Measurements from ENCODE around the gene SLC6A13.

SLC6A13 gene

DNA sequence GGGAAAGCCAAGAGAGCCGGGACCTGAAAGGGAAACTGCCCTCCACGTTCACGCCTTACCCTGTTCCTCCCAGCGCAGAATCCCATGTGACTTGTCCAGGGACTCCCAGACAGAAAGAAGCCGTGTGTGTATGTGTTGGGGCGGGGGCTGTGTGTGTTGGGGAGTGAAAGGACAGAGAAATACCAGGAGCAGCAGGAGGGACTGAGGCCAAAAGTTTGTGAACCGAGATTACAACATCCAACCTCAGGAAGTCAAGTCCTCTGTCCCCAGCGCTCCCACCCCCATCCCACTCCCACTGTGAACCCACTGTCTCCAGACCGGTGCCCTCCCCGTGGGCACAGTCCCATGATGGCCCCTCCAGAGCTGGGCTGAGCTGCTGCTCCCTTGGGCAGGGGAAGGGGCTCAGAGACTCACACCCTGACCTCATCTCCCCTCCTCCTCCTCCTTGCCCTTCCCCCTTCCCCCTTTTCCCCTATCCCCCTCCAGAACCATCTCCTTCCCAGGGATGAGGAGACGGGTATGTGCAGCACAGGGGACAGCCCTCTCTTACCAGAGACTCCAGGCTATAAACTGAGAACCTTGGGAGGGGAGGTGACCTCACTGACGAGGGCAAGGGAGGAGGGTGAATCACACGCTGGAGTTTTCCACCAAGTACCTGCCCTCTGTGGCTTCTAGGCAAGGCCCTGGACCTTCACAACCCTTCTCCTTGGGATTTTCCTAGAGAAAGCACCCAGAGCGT lies 48.5 kb downstream of the SLC6A13 start, which contains the start of gene SLC6A12:
SLC6A12 (minus strand) TSS at position 155 of the 739 bp plus-strand sequence. CDS start 4,171 bp downstream, outside the sequence.
- Histone ChIP-seq H3K9me3 (ENCODE audit: low read length) (no peaks in the 10 kb centered on the region), H3K36me3 (ENCODE audit: insufficient read depth, low read length) (no peaks in the 10 kb centered on the region), H3K4me1 (ENCODE audit: insufficient read depth, low read length) (peaks cover 3% of the 10 kb centered on the region), H3K4me3 (ENCODE audit: low read length) (no peak within 1 kb of the TSS), H2AFZ (ENCODE audit: low read depth, low read length) (no peak within 1 kb of the TSS), H3K27me3 (ENCODE audit: insufficient read depth, low read length) (peaks cover 15% of the 10 kb centered on the region)

GRCh38 chr12:213527-213932 lies 49.1 kb downstream of the SLC6A13 start:
- Histone ChIP-seq H2AFZ (ENCODE audit: low read depth, low read length) (no peak overlapping the region), H3K4me3 (ENCODE audit: low read length) (no peak overlapping the region), H3K27me3 (ENCODE audit: insufficient read depth, low read length) (peaks cover 15% of the 10 kb centered on the region), H3K36me3 (ENCODE audit: insufficient read depth, low read length) (no peaks in the 10 kb centered on the region), H3K4me1 (ENCODE audit: insufficient read depth, low read length) (peaks cover 3% of the 10 kb centered on the region), H3K9me3 (ENCODE audit: low read length) (no peaks in the 10 kb centered on the region)

- Histone ChIP-seq H3K36me3 (ENCODE audit: insufficient read depth, low read length) (no peaks in the 10 kb centered on the region), H3K9me3 (ENCODE audit: low read length) (no peaks in the 10 kb centered on the region), H2AFZ (ENCODE audit: low read depth, low read length) (no peak overlapping the region), H3K4me1 (ENCODE audit: insufficient read depth, low read length) (peaks cover 3% of the 10 kb centered on the region), H3K4me3 (ENCODE audit: low read length) (no peak overlapping the region), H3K27me3 (ENCODE audit: insufficient read depth, low read length) (peaks cover 15% of the 10 kb centered on the region)
These were observed 49.7 kb downstream of the SLC6A13 start for GRCh38 chr12:212715-213526.

DNA sequence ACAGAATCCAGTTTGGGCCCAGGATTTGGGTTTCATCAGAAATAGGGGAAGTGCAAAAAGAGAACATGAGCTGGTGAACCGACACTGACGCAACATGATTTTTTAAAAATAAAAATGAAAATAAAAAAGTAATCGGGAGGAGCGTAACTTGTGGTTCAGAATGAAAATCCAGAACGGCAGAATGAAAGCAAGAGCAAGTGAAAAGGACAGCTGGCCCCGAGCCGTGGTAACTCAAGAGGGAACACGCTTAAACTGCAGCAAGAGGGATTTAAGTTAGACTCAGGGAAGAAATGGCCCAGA lies 50.3 kb downstream of the SLC6A13 start:
- Histone ChIP-seq H3K4me3 (ENCODE audit: low read length) (no peak overlapping the region), H3K36me3 (ENCODE audit: insufficient read depth, low read length) (no peaks in the 10 kb centered on the region), H3K27me3 (ENCODE audit: insufficient read depth, low read length) (peaks cover 17% of the 10 kb centered on the region), H3K9me3 (ENCODE audit: low read length) (no peaks in the 10 kb centered on the region), H2AFZ (ENCODE audit: low read depth, low read length) (no peak overlapping the region), H3K4me1 (ENCODE audit: insufficient read depth, low read length) (peaks cover 3% of the 10 kb centered on the region)

DNA sequence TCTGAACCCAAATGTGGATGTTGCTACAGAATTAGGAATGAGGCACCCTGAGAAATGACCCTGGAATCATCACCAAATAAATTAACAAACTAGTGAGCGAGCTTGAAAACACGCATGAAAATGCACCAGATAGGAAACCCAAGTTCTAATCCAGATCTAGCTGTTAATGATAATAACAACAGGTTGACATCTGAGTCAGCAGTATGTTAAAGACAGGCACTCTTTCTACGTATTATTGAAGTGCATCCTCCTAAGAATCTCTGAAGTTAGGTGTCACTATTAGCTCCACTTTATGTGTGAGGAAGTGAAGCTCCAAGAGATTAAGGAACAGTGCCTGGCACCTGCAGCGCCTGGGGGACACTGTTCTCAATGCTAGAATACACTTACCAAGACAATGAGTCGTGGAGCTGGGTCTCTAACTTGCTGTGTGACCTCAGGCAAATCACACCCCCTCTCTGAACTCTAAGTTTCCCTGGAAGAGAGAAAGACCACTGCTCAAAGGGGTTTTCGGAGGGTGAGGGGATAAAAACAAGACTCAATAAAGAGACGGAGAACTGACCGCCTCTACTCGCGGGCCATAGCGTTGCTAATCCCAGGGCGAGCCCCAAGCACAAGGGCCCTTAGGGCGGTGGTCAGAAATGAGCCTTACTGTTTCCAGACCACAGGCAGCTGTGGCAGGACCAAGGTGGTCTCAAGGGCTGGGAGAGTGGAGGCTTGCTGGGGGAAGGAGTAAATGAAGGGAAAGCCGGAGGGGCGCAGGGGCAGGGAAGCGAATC lies 50.8 kb downstream of the SLC6A13 start:
- Histone ChIP-seq H3K9me3 (ENCODE audit: low read length) (no peaks in the 10 kb centered on the region), H3K4me1 (ENCODE audit: insufficient read depth, low read length) (peaks cover 3% of the 10 kb centered on the region), H3K27me3 (ENCODE audit: insufficient read depth, low read length) (peaks cover 21% of the 10 kb centered on the region), H3K4me3 (ENCODE audit: low read length) (no peak overlapping the region), H2AFZ (ENCODE audit: low read depth, low read length) (no peak overlapping the region), H3K36me3 (ENCODE audit: insufficient read depth, low read length) (no peaks in the 10 kb centered on the region)

DNA sequence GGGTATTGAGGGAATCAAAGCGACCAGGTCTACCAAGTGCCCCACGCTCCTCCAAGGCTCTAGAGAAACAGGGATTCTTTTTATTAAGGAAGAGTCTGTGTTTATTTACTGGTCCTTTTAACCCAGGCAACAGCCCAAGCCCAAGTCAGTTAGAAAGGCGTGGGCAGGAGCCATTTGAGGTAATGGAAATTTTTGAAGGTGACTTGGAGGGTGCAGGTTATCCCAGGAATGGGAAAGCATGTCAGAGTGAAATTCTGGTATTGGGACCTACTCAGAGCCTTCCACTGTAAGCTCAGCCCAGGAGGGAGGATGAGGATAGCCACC lies 51.5 kb downstream of the SLC6A13 start:
- Histone ChIP-seq H3K27me3 (ENCODE audit: insufficient read depth, low read length) (peaks cover 21% of the 10 kb centered on the region), H3K9me3 (ENCODE audit: low read length) (no peaks in the 10 kb centered on the region), H3K36me3 (ENCODE audit: insufficient read depth, low read length) (no peaks in the 10 kb centered on the region), H3K4me1 (ENCODE audit: insufficient read depth, low read length) (peaks cover 3% of the 10 kb centered on the region), H3K4me3 (ENCODE audit: low read length) (no peak overlapping the region), H2AFZ (ENCODE audit: low read depth, low read length) (no peak overlapping the region)

- Histone ChIP-seq H2AFZ (ENCODE audit: low read depth, low read length) (no peak overlapping the region), H3K4me1 (ENCODE audit: insufficient read depth, low read length) (peaks cover 3% of the 10 kb centered on the region), H3K36me3 (ENCODE audit: insufficient read depth, low read length) (no peaks in the 10 kb centered on the region), H3K27me3 (ENCODE audit: insufficient read depth, low read length) (peaks cover 21% of the 10 kb centered on the region), H3K9me3 (ENCODE audit: low read length) (no peaks in the 10 kb centered on the region), H3K4me3 (ENCODE audit: low read length) (no peak overlapping the region)
These were observed 52.1 kb downstream of the SLC6A13 start for GRCh38 chr12:210277-211141.

GRCh38 chr12:209851-210250 lies 52.8 kb downstream of the SLC6A13 start:
- H3K9me3 ChIP-seq (ENCODE audit: low read length), result no peaks in the 10 kb centered on the region
- no peak overlapping the region for H3K4me3 ChIP-seq (ENCODE audit: low read length)
- peaks cover 21% of the 10 kb centered on the region for H3K27me3 ChIP-seq (ENCODE audit: insufficient read depth, low read length)
- H3K4me1 ChIP-seq (ENCODE audit: insufficient read depth, low read length), result peaks cover 3% of the 10 kb centered on the region
- H3K36me3 ChIP-seq (ENCODE audit: insufficient read depth, low read length), result no peaks in the 10 kb centered on the region
- H2AFZ ChIP-seq (ENCODE audit: low read depth, low read length), result no peak overlapping the region

DNA sequence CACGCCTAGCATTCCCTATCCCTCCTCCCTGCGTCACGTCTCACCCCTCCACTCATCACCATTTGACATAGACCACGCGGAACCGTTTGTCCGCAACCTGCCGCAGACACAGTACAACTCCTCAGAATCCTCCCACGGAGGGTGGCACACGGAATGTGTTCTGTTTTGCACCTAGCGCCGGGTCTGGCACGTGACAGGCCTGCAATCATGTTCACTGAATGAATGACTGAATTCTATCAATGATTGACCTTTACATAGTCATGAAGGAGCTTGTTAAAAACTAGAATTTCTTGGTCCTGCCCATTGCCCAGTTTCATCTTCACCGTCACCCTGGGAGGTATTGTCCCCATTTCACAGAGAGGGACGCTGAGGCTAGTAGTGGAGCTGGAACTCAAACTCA lies 53.4 kb downstream of the SLC6A13 start:
- H3K36me3 ChIP-seq (ENCODE audit: insufficient read depth, low read length), result no peaks in the 10 kb centered on the region
- H2AFZ ChIP-seq (ENCODE audit: low read depth, low read length), result no peak overlapping the region
- H3K9me3 ChIP-seq (ENCODE audit: low read length), result no peaks in the 10 kb centered on the region
- peaks cover 3% of the 10 kb centered on the region for H3K4me1 ChIP-seq (ENCODE audit: insufficient read depth, low read length)
- H3K27me3 ChIP-seq (ENCODE audit: insufficient read depth, low read length), result peaks cover 22% of the 10 kb centered on the region
- H3K4me3 ChIP-seq (ENCODE audit: low read length), result no peak overlapping the region

GRCh38 chr12:208813-209212 lies 53.8 kb downstream of the SLC6A13 start:
- no peaks in the 10 kb centered on the region for H3K36me3 ChIP-seq (ENCODE audit: insufficient read depth, low read length)
- peaks cover 27% of the 10 kb centered on the region for H3K27me3 ChIP-seq (ENCODE audit: insufficient read depth, low read length)
- no peak overlapping the region for H3K4me3 ChIP-seq (ENCODE audit: low read length)
- H3K9me3 ChIP-seq (ENCODE audit: low read length), result no peaks in the 10 kb centered on the region
- H3K4me1 ChIP-seq (ENCODE audit: insufficient read depth, low read length), result peaks cover 8% of the 10 kb centered on the region
- H2AFZ ChIP-seq (ENCODE audit: low read depth, low read length), result no peak overlapping the region

- Histone ChIP-seq H3K27me3 (ENCODE audit: insufficient read depth, low read length) (peaks cover 30% of the 10 kb centered on the region), H3K9me3 (ENCODE audit: low read length) (no peaks in the 10 kb centered on the region), H3K4me3 (ENCODE audit: low read length) (no peak overlapping the region), H3K4me1 (ENCODE audit: insufficient read depth, low read length) (peaks cover 8% of the 10 kb centered on the region), H3K36me3 (ENCODE audit: insufficient read depth, low read length) (no peaks in the 10 kb centered on the region), H2AFZ (ENCODE audit: low read depth, low read length) (no peak overlapping the region)
These were observed 54.8 kb downstream of the SLC6A13 start for GRCh38 chr12:207804-208203.

DNA sequence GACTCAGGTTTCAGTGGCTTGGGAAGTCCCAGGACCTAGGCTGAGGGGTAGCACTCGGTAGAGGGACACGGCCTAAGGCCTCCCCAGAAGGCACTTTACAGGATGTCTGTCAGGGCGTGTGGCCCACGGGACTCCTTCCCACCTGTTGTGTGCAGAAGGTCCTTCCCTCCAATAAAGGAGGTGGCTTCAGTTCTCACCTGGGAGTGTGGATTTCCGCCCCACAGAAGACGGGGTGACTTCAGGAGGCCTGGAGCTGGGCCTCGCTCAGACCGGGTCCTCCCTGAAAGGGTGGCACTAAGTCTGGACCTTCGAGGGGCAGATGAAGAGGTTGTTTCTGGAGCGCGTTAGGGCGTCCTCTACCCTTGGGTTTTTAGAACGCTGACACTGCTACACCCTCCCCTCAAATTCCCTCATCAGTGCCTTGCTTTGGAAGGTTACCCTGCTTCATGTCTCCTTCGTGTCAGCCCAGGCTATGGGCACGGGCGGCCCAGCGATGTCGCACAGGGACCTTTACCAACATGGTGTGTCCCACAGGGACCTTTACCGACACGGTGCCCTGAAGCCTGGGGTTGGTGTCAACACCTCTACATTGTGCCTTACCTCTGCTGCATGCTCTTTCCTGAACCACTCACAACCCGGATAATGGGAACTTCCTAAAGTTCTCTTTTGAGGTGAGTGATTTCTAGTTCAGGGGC lies 55.7 kb downstream of the SLC6A13 start:
- no peak overlapping the region for H3K4me3 ChIP-seq (ENCODE audit: low read length)
- peaks cover 5% of the 10 kb centered on the region for H3K4me1 ChIP-seq (ENCODE audit: insufficient read depth, low read length)
- no peaks in the 10 kb centered on the region for H3K36me3 ChIP-seq (ENCODE audit: insufficient read depth, low read length)
- no peak overlapping the region for H2AFZ ChIP-seq (ENCODE audit: low read depth, low read length)
- no peaks in the 10 kb centered on the region for H3K9me3 ChIP-seq (ENCODE audit: low read length)
- peaks cover 40% of the 10 kb centered on the region for H3K27me3 ChIP-seq (ENCODE audit: insufficient read depth, low read length)
